IPS DF 4.7 (cell line): Measurements from ENCODE around the gene NUDCD2.
"Not testable (repeated sequence)": the region's sequence is repeated elsewhere in the genome, so short reads cannot be mapped to it uniquely, and the experiment has no call there.

Source experiments
- DNase-seq: peaks from one replicate; pipeline ENCODE4 v3.0.0-alpha.2; 2013; ENCODE audit warnings: low spot score; ENCODE audit errors: extremely low read depth

NUDCD2 gene

GRCh38 chr5:163473635-163474243 lies 13.8 kb upstream of the NUDCD2 start:
- no peak for DNase-seq

- DNase-seq, result no peak
Observed at GRCh38 chr5:163467682-163468081, 7.8 kb upstream of the NUDCD2 start.

- DNase-seq, result no peak
Observed at GRCh38 chr5:163463063-163463435, 3.1 kb upstream of the NUDCD2 start.

- no peak for DNase-seq
Observed at GRCh38 chr5:163460562-163461171, 765 bp upstream of the NUDCD2 start, which contains the start of gene HMMR. TSS of gene HMMR (plus strand) at chr5:163460632. CDS start at chr5:163460693, 61 bp downstream.

GRCh38 chr5:163459462-163459818 lies 462 bp downstream of the NUDCD2 start:
- no peak for DNase-seq

- DNase-seq, result no peak
Observed at GRCh38 chr5:163458778-163459385, 1.0 kb downstream of the NUDCD2 start.

GRCh38 chr5:163456840-163457239 lies 3.1 kb downstream of the NUDCD2 start:
- no peak for DNase-seq

GRCh38 chr5:163456029-163456589 lies 3.8 kb downstream of the NUDCD2 start:
- no peak for DNase-seq

GRCh38 chr5:163455406-163455805 lies 4.5 kb downstream of the NUDCD2 start:
- not testable (repeated sequence) for DNase-seq

GRCh38 chr5:163453705-163454104 lies 6.2 kb downstream of the NUDCD2 start:
- DNase-seq, result no peak

GRCh38 chr5:163451489-163451888 lies 8.4 kb downstream of the NUDCD2 start:
- no peak for DNase-seq

GRCh38 chr5:163448491-163448890 lies 11.4 kb downstream of the NUDCD2 start:
- no peak for DNase-seq

- no peak for DNase-seq
Observed at GRCh38 chr5:163447875-163448274, 12.0 kb downstream of the NUDCD2 start.

GRCh38 chr5:163447191-163447590 lies 12.7 kb downstream of the NUDCD2 start:
- no peak for DNase-seq

GRCh38 chr5:163445345-163445744 lies 14.6 kb downstream of the NUDCD2 start:
- DNase-seq, result no peak

- no peak for DNase-seq
Observed at GRCh38 chr5:163444526-163444925, 15.4 kb downstream of the NUDCD2 start.

- DNase-seq, result no peak
Observed at GRCh38 chr5:163440954-163441353, 18.9 kb downstream of the NUDCD2 start.

GRCh38 chr5:163439092-163439425 lies 20.8 kb downstream of the NUDCD2 start:
- DNase-seq, result no peak

GRCh38 chr5:163437309-163438182 lies 22.4 kb downstream of the NUDCD2 start, which contains the start of gene CCNG1:
TSS of gene CCNG1 (plus strand) at chr5:163437595. CDS start at chr5:163439257, 1,662 bp downstream.
- peak; percentile 95 for DNase-seq

GRCh38 chr5:163437011-163437308 lies 22.9 kb downstream of the NUDCD2 start:
- DNase-seq, result no peak

GRCh38 chr5:163436515-163436914 lies 23.4 kb downstream of the NUDCD2 start:
- DNase-seq, result no peak

GRCh38 chr5:163434401-163434866 lies 25.5 kb downstream of the NUDCD2 start:
- no peak for DNase-seq
